GF-D8 (cell line): ENCODE data around the gene FSD2.
"Not testable (repeated sequence)": the region's sequence is repeated elsewhere in the genome, so short reads cannot be mapped to it uniquely, and the experiment has no call there.

ENCODE experiments used
- DNase-seq: peaks from one replicate; lab custom pipeline; 2025; lab: John Stamatoyannopoulos, UW

The FSD2 gene

GRCh38 chr15:82830427-82831173 is 24.7 kb upstream of the FSD2 start:
- DNase-seq: no peak

DNA sequence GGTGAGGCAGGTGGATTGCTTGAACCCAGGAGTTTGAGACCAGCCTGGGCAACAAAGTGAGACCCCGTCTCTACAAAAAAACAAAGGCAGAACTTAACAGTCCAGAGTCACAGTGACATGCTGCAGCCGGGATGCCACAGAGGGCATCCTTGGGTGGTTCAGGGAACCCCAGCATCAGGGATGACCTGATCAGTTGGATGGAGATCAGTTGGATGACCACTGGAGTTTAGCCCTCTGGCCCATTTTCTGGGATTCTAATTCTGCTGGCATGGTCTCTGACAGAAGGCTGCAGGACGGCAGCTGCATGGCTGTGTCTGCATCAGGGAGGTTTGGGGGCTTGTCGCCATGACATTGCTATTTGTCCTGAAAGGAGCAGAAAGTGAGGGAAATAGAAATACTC is 23.4 kb upstream of the FSD2 start:
- DNase-seq: no peak

GRCh38 chr15:82828075-82828474 is 22.2 kb upstream of the FSD2 start:
- no peak for DNase-seq

DNA sequence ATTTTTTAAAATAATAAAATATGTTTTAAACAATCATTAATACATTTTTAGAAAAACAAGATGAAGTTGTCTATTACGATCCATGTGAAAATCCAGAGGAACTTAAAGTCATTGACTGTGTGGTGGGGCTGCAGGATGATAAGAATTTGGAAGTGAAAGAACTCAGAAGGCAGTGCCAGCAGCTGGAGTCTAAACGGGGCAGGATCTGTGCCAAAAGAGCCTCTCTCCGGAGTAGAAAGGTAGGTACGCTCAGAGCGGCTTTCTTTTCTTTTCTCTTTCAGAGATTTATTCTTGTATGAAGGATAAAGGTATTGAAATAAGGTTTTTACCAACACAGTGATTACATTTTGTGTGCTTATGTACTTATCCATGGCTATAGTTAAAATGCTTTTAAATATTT is 17.2 kb upstream of the FSD2 start:
- DNase-seq: no peak

GRCh38 chr15:82821851-82822250 is 16.0 kb upstream of the FSD2 start:
- not testable (repeated sequence) for DNase-seq

GRCh38 chr15:82821396-82821795 is 15.5 kb upstream of the FSD2 start:
- not testable (repeated sequence) for DNase-seq

- no peak for DNase-seq
Observed at GRCh38 chr15:82820128-82820527, 14.3 kb upstream of the FSD2 start.

- no peak for DNase-seq
Observed at GRCh38 chr15:82812994-82813393, 7.1 kb upstream of the FSD2 start.

GRCh38 chr15:82810890-82811426 is 5.1 kb upstream of the FSD2 start:
- DNase-seq: no peak

DNA sequence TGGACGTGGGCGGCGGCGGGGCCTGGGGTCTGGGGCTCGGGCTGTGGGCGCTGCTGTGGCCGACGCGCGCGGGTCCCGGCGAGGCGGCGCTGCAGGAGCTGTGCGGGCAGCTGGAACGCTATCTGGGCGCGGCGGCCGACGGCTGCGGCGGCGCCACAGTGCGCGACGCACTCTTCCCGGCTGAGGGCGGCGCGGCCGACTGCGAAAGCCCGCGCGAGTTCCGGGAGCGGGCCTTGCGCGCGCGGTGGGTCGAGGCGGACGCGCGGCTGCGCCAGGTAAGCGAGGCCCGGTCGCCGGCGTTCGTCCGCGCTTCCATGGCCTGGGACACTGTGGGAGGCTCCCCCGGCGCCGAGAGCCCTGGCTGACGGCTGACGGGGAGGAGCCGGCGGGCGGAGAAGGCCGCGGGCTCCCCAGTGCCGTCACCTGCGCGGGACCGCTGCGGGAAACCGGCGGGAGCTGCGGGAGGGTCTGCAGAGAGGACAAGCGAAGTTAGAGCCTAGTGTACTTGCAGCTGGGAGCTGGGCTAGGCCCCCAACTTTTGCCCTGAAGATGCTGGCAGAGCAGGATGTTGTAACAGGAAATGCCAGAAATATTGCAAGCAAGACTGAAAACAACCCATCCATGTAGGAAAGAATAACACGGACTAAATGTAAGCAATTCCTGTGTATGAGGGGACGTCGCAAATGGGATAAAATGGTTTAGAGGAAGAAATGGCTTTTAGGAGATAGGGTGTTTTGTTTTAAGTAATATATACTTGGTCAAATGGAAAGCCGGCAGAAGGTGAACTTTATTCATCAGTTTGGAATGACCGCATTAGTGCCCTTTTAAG is 4.4 kb upstream of the FSD2 start:
- DNase-seq: no peak

DNA sequence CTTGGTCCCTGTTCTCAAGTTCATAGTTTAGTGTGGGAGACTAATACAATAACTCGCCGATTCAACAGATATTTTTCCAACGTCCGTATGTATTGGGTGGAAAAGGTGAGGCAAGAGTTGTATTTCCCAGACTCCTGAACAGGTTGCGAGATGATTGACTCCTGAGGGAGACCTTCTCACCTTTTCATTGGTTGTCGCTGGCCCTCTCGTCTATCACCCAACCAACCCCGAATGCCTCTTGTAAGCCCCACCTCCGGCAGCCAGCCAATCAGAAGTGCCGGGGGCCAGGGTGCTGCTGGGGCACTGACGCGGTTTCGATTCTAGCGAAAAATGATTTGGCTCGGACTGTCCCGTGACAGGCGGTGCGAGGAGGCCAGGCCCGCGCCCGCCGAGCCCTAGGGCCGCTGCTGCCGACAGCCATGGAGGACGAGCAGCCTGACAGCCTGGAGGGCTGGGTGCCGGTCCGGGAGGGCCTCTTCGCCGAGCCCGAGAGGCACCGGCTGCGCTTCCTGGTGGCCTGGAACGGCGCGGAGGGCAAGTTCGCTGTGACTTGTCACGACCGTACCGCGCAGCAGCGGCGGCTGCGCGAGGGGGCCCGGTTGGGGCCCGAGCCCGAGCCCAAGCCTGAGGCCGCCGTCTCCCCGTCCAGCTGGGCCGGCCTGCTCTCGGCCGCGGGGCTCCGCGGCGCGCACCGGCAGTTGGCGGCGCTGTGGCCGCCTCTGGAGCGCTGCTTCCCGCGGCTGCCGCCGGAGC is 3.6 kb upstream of the FSD2 start, which contains the start of gene WHAMM:
TSS of gene WHAMM (plus strand) at position 321 of the 753 bp plus-strand sequence. CDS start at position 420, 99 bp downstream.
- peak; percentile 95 for DNase-seq

- no peak for DNase-seq
Observed at GRCh38 chr15:82808634-82809041, 2.8 kb upstream of the FSD2 start.

DNA sequence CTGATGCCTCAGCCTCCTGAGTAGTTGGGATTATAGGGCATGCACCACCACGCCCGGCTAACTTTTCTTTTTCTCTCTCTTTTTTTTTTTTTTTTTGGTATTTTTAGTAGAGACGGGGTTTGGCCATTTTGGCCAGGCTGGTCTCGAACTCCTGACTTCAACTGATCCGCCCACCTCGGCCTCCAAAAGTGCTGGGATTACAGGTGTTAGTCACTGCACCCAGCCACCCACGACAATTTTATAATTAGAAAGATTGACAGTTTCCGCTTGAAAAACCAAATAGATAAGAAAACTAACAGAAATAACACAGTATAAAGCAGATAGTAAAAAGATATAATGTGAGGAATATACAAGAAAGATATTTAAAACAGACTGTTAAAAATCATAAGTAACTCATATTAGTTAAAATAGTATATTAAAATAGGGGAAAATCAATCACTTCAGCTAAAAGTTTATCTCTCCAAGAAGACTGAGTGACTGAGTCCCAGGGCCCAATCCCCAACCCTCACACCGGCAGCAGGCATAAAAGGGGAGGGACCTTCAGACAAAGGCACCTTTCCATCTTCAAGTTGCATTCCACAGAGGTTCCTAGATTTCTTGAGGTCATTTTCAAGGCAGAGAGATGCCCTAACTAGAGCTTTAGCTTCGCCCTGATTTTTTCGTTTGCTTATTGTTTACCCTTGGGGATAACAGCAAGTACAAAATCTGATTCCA is 2.2 kb upstream of the FSD2 start:
- DNase-seq: no peak

DNA sequence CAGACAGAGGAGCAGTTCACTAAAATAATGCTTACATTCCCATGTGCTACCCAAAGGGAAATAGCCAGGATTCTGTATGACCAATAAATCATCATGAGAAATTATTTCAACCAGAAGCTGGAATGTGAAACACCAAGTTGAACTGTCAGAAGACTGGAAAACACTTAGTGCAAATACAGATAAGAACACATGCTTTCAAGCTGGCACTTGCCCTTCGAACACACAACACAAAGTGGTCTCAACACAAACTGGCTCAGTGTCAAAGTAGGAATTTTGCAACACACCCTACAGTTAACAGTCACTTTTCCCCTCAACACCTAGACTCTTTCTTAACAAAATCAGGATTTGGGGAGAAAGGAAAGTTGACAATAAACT is 1.3 kb downstream of the FSD2 start:
- no peak for DNase-seq

- no peak for DNase-seq
Observed at GRCh38 chr15:82803793-82804574, 1.9 kb downstream of the FSD2 start.

- no peak for DNase-seq
Observed at GRCh38 chr15:82802497-82802896, 3.4 kb downstream of the FSD2 start.

DNA sequence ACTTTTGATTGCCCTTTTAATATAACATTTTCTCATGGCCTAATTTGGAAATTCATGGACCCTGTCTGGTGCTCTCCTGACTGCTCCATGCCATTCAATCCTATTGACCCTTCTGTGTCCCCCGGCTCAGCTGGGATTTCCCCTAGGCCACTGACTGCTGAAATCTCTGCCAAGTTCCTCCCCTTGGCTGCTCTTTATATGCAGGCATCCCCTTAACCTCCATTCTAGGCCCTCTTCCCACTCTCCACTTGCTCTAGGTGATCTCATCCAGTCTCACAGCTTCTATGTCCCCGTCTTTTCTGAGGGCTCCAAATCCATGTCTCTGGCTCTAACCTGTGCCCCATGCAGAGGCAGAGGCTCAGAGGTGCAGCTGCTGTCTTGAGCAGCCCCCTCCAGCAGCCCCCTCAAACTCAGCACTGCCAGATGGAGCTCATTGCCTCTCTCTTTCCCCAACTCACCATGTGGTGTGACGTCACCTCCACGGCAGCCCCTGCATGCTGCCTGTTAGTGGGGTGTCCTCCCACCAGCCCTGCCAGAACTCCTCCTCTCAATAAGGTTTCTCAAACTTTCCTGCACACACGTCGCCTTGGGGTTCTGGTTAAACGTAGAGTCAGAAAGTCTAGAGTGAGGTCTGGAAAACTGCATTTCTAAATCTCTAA is 6.6 kb downstream of the FSD2 start:
- no peak for DNase-seq

- no peak for DNase-seq
Observed at GRCh38 chr15:82798531-82799166, 7.2 kb downstream of the FSD2 start.

- no peak for DNase-seq
Observed at GRCh38 chr15:82798104-82798503, 7.8 kb downstream of the FSD2 start.

GRCh38 chr15:82793737-82794136 is 12.1 kb downstream of the FSD2 start:
- no peak for DNase-seq
